HuH-7 (cell line): ENCODE results near the gene PYGM.

Experiments used
- DNase-seq: peaks from one replicate; pipeline ENCODE4 v3.0.0; 2011; ENCODE audit warnings: low spot score

Gene PYGM

DNA sequence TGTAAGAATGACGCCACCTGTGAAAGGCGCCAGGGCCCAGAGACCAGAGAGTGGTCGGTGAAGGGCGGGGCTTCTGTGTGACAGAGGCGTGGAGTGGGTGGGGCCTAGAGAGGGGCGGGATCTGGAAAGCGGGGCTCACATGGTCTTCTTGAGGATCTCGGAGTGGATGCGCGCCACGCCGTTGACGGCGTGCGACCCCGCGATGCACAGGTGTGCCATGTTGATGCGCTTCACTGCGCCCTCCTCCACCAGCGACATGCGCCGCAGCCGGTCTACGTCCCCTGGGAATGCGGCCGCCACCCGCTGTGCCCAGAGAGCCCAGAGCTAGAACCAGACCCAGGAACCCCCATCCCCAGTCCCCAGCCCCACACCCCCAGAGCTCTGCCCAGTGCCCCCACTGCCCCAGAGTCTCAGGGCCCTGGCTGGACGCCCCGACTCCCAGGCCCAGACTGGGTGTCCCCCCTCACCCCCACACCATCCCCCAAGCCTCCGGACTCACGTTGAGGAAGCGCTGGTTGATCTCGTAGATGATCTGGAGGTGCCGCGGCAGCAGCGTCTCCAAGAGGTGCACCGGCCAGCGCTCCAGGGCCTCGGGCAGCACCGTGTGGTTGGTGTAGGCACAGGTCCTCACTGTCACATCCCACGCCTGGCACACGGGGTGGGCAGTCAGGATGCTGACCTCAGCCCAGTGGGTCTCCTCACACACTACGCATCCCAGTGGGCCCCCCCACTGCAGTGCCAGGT is 6.2 kb downstream of the PYGM start:
- DNase-seq = no peak

GRCh38 chr11:64753019-64753379 is 6.8 kb downstream of the PYGM start:
- DNase-seq = no peak

DNA sequence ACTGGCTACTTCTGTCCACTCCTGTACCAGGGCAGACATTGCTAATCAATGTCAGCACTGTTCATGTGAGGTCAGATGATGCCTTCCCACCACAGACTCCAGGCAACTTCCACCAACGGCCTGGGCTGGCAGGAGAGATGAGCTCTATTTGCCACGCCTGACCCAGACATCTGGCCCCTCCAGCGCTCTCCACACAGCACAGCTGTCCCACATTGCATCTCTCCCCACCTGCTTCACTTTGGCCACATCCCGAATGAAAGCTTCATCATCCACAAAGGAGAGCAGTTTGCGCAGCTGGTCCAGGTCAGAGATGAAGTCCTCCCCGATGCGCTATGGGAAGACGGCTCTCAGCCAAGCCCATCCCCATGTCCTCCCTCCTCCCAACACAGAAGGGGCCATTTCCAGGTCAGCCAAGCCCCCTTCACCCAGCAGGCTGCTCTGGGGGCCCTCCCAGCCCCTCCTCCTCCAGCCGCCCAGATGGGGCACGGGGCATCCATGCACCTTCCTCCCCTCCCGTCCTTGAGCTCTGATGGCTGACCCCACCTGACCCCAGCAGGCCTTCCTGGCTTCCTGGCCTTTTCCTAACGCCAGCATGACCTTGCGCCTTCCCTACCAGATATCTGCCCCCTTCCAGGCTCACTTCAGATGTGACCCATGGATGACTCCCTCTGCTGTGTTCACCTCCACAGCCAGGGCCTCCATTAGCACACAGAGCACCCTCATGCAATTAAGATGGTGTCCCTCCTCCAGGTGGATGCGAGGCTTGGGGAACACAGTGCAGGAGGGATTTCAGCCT is 7.4 kb downstream of the PYGM start:
- DNase-seq = no peak

DNA sequence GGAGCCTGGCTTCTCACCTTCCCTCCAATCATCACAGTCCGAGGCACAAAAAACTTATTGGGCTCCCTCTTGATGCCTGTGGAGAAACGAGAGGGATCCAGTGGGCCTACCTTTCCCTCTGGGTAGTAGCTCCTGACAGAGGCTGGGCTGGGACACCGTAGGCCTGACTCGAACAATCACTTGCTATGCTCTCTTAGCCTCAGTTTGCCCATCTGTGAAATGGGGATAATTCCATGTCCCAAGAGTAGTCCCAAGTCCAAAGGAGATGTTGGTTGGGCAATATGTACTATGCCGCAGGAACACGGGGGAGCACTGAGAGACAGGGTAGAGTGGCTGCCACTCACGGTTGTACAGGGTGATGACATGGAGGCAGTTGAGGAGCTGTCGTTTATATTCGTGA is 8.2 kb downstream of the PYGM start:
- DNase-seq = no peak

DNA sequence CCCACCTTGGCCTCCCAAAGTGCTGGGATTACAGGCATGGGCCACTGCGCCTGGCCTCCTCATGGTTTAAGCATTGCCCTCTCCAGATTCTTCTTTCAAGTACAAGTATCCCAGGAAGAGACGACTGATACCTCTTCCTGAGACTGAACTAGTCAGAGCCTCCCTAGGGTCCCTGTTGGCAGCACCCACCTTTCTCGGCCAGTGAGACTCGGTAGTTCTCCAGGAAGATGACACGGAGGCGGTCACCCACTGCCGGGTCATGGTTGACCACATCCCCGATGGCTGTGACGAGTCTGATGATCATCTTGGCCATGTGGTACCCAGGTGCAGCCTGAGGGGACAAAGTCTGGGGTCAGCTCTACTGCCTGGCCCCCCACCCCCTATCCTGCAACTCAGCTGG is 8.6 kb downstream of the PYGM start:
- DNase-seq = no peak

- DNase-seq = no peak
Observed at GRCh38 chr11:64750361-64751054, 9.3 kb downstream of the PYGM start.

GRCh38 chr11:64747961-64748665 is 11.7 kb downstream of the PYGM start:
- no peak for DNase-seq

DNA sequence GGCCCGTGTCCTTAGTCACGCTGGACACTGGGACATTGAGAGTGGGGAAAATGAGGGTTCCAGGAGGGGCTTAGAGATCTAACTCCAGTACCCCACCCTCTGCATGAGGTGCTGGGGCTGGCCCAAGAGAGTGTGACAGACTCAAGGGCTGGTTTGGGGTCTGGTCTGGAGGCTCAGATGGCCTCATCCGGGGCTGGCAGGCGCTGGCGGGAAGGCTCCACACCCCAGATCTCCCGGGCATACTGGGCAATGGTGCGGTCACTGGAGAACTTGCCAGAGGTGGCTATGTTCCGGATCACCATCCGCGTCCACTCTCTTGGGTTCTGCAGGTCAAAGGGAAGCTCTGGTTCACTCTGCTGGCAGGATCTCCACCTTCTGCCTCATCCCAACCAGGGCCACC is 13.3 kb downstream of the PYGM start:
- DNase-seq = no peak

DNA sequence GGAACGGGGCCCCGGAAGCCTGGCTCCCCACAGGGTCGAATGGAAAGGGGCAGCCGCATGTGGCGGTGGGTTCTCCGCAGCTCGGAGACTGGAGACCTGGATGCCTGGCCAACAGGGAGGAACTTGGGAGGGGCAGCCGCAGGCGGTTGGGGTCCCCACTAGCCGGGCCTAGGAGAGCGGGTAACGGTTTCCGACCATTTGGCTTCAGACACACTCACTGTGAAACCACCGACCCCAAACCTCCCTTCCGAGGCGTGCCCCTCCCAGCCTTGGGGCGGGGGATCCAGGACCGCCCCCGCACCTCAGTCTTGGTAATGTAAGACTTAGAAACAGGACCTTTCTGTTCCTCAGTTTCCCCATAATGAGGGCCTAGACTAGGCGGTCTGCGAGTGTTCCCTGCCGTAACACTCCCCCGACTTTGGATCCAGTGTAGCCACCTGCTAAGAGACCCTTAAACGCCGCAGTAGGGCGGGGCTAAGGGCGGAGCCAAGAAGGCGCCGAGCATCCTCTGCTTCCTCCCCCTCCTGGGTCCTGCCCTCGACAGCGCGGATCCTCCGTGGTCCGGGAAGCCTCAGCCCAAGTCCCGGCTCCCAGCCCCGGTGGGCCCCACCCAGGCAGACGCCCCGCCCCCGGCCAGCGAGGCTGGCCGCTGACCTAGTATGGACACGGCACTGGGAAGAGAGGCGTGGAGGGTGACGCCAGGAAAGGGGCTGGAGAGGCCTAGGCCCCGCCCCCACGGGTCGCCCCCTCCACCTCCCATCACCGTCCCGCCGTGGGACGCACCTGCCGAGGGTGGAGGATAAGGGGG is 14.0 kb downstream of the PYGM start:
- DNase-seq = no peak

DNA sequence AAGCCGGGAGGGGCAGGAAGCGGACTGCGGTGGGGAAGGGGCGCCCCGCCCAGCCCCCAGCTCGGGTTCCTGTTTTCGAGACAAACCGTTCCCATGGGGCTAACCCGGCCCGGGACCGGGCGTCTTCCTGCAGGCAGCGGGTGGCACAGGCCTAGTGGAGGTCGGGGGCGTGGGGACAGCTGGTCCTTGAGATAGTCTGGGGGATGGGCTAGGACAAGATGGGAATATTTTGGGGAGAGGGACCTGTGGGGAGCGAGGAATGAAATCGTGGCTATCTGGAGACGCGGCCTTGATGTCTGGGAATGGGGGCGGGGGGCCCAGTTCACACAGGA is 14.6 kb downstream of the PYGM start:
- DNase-seq = no peak

DNA sequence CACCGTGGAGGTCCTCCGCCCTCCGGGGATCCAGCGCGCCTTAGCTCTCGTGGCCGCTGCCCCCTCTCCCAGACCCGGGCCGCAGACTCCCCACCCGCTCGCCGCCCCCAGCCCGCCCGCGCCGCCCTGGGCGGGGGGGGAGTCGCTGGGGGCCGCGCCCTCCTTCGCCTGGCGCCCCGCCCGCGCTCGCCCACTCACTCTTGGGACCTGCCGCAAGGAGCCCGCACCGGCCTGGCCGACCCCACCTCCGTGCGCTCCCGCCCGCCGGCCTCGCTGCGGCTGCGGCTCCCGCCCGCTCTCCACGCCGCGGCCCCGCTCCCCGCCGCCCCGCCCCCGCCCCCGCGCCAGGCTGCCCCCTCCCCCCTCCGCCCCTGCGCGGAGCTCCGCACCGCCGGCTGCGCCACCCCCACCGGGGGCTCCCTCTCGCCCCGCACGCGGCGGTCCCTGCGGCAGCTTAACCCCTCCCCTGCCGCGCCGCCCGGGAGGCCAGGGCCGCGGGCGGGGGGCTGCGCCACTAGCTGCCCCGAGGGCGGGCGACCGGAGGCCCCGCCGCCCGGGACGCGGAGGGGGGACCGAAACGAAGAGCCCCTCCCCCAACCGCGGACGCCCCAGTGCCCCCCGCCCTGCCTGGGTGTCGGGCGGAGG is 15.1 kb downstream of the PYGM start:
- DNase-seq = no peak

DNA sequence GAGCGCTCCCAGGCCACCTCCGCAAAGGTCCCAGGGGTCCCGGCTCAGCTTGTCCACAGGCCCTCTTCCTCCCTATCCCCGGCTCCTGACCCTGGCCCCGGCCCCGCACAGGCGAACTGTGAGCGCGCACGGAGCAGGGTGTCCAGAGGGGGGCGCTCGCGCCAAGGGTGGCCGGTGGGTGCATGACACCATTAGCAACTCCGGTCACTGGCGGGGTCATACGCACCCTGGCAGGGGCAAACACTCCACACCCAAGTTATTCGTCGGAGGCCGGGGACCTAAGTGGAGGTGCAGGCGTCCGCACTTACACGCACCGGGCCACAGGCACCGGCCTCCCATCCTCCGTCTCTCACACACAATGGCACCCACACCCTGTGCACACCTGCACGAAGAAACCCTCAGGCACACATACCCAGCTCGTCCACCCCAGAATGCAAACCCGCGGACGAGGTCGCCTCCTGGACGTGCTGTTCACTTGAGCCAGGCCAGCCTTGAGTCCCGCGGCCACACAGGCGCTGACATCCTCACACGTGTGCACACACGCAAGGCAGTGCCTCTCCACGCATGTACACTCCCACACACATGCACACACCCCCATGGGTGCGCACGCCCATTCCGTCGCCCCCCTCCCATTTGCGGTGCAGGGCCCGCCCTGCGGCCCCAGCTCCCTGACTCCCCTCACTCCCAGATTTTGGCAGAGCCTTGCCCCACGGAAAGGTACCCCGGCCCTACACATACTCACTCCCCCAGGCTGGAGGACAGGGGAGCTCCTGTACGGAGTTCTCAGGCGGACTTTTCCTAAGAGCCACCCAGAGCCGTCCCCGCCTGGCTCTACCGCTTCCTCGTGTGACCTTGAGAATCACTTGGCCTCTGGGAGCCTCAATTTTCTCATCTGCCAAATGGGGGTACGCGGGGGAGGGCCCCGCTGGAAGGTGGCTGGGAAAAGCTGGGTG is 15.9 kb downstream of the PYGM start, which contains the start of gene RASGRP2:
Gene RASGRP2, minus strand, starts transcription at position 552 of the 953 bp plus-strand sequence. CDS start 1,276 bp downstream, outside the sequence.
- DNase-seq = peak; percentile 89

- DNase-seq = peak; percentile 87
Observed at GRCh38 chr11:64742889-64743590, 16.7 kb downstream of the PYGM start.

DNA sequence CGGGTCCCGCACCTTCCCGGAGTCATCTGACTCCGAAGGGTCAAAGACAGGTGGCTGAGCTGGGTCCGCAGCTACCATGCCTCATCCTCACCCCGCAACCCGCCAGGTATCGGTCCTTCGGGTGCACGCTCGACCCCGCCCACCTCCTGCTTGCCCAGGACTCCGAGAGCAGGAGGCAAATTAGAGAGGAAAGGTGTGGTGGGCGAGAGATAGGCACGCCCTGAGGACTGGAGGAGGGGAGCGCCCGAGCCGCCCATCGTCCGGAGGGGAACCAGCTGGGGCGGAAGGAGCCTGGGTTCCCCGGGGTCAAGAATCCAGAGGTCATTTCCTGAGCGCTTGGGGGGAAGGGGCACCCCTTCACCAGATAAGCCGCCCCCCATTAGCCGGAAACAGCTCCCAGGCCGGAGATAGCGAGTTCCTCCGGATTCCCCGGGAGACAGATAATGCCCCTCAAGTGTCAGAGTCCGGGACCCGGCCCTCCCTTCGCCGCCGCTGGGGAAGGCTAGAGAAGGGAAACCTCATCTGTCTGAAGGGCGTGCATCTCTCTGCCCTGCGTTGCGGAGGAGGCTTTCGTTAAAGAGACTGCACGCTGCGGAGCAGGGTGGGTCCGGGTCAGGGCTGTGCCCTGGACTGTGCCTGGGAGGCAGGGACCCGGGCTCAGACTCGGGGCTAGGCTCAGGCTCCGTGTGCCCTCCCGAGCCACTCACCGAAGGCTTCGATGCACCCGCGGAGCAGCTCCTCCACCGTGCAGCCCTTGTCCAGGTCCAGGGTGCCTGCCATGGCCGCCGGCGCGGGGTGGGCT is 17.5 kb downstream of the PYGM start:
- DNase-seq = no peak

GRCh38 chr11:64741375-64742086 is 18.2 kb downstream of the PYGM start:
- DNase-seq = no peak

- no peak for DNase-seq
Observed at GRCh38 chr11:64739871-64740270, 19.9 kb downstream of the PYGM start.

DNA sequence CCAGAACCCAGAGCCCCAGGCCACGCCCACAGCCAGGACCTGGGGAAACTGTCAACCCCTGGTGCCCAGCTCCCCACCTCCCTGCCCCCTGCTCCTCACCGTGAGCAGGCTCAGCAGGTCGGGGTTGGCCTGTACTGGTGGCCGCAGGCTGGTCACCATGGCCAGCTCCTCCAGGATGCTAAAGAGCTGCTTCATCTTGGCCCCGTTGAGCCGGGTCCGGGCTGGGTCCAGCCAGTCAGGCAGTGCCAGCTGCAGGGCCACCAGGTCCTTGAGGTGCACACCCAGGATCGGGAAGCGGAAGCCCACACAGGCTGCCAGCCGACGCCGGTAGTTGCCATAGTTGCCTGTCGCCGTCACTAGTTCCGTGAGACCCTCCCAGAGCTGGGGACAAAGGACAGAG is 23.1 kb downstream of the PYGM start:
- DNase-seq = no peak
